HEK293 (cell line): ENCODE results near the gene MLH3.

Source experiments
- KLF7 ChIP-seq: fragments of 450-650 bp; formaldehyde crosslinking; IDR thresholded peaks from 2 replicates; pipeline ENCODE4 v1.5.1; 2016; ENCODE audit warnings: missing biosample characterization, missing genetic modification characterization, borderline replicate concordance
- KLF9 ChIP-seq: fragments of 450-650 bp; formaldehyde crosslinking; IDR thresholded peaks from 2 replicates; pipeline ENCODE4 v1.5.1; 2016; ENCODE audit warnings: missing biosample characterization, missing genetic modification characterization, low read depth
- TCF7L2 ChIP-seq: IDR thresholded peaks from 2 replicates; pipeline ENCODE4 v1.6.1; 2011; ENCODE audit warnings: low read depth, mild to moderate bottlenecking, inconsistent platforms, low read length, moderate library complexity, borderline replicate concordance
- ZFP3 ChIP-seq: fragments of 450-650 bp; formaldehyde crosslinking; IDR thresholded peaks from 2 replicates; pipeline ENCODE4 v1.5.1; 2016; ENCODE audit warnings: low read depth, missing biosample characterization, missing genetic modification characterization
- ZNF146 ChIP-seq: fragments of 450-650 bp; formaldehyde crosslinking; IDR thresholded peaks from 2 replicates; pipeline ENCODE4 v1.5.1; 2016; ENCODE audit warnings: missing biosample characterization, missing genetic modification characterization
- ZNF394 ChIP-seq: fragments of 450-650 bp; formaldehyde crosslinking; IDR thresholded peaks from 2 replicates; pipeline ENCODE4 v1.5.1; 2016; ENCODE audit warnings: missing biosample characterization, missing genetic modification characterization, mild to moderate bottlenecking, moderate library complexity, borderline replicate concordance
- ZNF544 ChIP-seq: fragments of 450-650 bp; formaldehyde crosslinking; IDR thresholded peaks from 2 replicates; pipeline ENCODE4 v1.5.0; 2017; ENCODE audit warnings: missing biosample characterization, missing genetic modification characterization
- ZNF561 ChIP-seq: fragments of 450-650 bp; IDR thresholded peaks from 2 replicates; pipeline ENCODE4 v1.5.1; 2018; ENCODE audit warnings: missing biosample characterization, missing genetic modification characterization, borderline replicate concordance
- ZNF654 ChIP-seq: fragments of 450-650 bp; formaldehyde crosslinking; IDR thresholded peaks from 2 replicates; pipeline ENCODE4 v1.5.1; 2016; ENCODE audit warnings: low read depth, missing biosample characterization, missing genetic modification characterization
- ZSCAN30 ChIP-seq: fragments of 450-650 bp; IDR thresholded peaks from 2 replicates; pipeline ENCODE4 v1.5.1; 2018; ENCODE audit warnings: missing biosample characterization, mild to moderate bottlenecking, missing genetic modification characterization, moderate library complexity
- TF ChIP-seq, protein P1 (sequence below): fragments of 450-650 bp; formaldehyde crosslinking; IDR thresholded peaks from 2 replicates; pipeline ENCODE4 v1.5.1; 2016; ENCODE audit warnings: missing biosample characterization, missing genetic modification characterization
- TF ChIP-seq, protein P2 (sequence below): fragments of 450-650 bp; formaldehyde crosslinking; IDR thresholded peaks from 2 replicates; pipeline ENCODE4 v1.5.1; 2016; ENCODE audit warnings: missing biosample characterization, missing genetic modification characterization
- TF ChIP-seq, protein P3 (sequence below): fragments of 450-650 bp; formaldehyde crosslinking; IDR thresholded peaks from 2 replicates; pipeline ENCODE4 v1.5.1; 2016; ENCODE audit warnings: missing biosample characterization, missing genetic modification characterization

DNA sequence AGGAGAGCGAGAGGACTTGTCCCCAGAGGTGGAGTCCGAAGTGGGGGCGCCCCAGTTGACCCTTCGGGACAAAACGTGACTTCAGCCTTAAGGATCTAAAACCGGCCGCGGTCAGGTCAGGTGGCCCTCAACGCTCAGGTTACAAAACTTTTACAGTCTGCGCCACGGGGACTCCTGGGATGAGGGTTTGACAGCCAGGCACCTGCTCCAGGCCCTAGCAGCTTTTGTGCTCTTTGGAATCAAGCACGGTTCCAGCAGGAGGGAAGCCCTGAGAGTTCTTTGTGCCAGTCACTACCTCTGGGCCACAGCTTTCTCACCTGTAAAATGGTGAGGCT is 18.5 kb upstream of the MLH3 start:
- TF ChIP-seq ZNF561 (tag by site-specific recombination) (no peak), ZNF654 (tag by site-specific recombination) (no peak), KLF7 (tag by site-specific recombination) (no peak), TCF7L2 (no peak), ZNF544 (tag by site-specific recombination) (no peak), ZNF146 (tag by site-specific recombination) (no peak), ZSCAN30 (tag by site-specific recombination) (no peak), KLF9 (tag by site-specific recombination) (no peak), ZNF394 (tag by site-specific recombination) (no peak), ZFP3 (tag by site-specific recombination) (no peak)
- TF ChIP-seq, protein P1, sequence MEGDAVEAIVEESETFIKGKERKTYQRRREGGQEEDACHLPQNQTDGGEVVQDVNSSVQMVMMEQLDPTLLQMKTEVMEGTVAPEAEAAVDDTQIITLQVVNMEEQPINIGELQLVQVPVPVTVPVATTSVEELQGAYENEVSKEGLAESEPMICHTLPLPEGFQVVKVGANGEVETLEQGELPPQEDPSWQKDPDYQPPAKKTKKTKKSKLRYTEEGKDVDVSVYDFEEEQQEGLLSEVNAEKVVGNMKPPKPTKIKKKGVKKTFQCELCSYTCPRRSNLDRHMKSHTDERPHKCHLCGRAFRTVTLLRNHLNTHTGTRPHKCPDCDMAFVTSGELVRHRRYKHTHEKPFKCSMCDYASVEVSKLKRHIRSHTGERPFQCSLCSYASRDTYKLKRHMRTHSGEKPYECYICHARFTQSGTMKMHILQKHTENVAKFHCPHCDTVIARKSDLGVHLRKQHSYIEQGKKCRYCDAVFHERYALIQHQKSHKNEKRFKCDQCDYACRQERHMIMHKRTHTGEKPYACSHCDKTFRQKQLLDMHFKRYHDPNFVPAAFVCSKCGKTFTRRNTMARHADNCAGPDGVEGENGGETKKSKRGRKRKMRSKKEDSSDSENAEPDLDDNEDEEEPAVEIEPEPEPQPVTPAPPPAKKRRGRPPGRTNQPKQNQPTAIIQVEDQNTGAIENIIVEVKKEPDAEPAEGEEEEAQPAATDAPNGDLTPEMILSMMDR (tag by site-specific recombination) = no peak
- TF ChIP-seq, protein P2, sequence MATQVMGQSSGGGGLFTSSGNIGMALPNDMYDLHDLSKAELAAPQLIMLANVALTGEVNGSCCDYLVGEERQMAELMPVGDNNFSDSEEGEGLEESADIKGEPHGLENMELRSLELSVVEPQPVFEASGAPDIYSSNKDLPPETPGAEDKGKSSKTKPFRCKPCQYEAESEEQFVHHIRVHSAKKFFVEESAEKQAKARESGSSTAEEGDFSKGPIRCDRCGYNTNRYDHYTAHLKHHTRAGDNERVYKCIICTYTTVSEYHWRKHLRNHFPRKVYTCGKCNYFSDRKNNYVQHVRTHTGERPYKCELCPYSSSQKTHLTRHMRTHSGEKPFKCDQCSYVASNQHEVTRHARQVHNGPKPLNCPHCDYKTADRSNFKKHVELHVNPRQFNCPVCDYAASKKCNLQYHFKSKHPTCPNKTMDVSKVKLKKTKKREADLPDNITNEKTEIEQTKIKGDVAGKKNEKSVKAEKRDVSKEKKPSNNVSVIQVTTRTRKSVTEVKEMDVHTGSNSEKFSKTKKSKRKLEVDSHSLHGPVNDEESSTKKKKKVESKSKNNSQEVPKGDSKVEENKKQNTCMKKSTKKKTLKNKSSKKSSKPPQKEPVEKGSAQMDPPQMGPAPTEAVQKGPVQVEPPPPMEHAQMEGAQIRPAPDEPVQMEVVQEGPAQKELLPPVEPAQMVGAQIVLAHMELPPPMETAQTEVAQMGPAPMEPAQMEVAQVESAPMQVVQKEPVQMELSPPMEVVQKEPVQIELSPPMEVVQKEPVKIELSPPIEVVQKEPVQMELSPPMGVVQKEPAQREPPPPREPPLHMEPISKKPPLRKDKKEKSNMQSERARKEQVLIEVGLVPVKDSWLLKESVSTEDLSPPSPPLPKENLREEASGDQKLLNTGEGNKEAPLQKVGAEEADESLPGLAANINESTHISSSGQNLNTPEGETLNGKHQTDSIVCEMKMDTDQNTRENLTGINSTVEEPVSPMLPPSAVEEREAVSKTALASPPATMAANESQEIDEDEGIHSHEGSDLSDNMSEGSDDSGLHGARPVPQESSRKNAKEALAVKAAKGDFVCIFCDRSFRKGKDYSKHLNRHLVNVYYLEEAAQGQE = no peak
- TF ChIP-seq, protein P3, sequence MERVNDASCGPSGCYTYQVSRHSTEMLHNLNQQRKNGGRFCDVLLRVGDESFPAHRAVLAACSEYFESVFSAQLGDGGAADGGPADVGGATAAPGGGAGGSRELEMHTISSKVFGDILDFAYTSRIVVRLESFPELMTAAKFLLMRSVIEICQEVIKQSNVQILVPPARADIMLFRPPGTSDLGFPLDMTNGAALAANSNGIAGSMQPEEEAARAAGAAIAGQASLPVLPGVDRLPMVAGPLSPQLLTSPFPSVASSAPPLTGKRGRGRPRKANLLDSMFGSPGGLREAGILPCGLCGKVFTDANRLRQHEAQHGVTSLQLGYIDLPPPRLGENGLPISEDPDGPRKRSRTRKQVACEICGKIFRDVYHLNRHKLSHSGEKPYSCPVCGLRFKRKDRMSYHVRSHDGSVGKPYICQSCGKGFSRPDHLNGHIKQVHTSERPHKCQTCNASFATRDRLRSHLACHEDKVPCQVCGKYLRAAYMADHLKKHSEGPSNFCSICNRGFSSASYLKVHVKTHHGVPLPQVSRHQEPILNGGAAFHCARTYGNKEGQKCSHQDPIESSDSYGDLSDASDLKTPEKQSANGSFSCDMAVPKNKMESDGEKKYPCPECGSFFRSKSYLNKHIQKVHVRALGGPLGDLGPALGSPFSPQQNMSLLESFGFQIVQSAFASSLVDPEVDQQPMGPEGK (tag by site-specific recombination) = no peak
